Liver (tissue), 9 donors: ENCODE data around the gene CHKA. TPM values are rescaled to one million over a fixed set of nuclear protein-coding genes. Genes with fewer than 3 reads are reported as not detected.

Experiments used
- DNase-seq: peaks from one replicate; pipeline ENCODE4 v3.0.0-alpha.2; 2017; ENCODE audit warnings: low spot score
- H3K27ac ChIP-seq, 2 donors: one replicate each; pipeline ENCODE4 v1.7.0; 2013; ENCODE audit warnings: inconsistent platforms in 2 of 2, low read length in 2 of 2, control low read depth in 1 of 2, low read depth in 1 of 2, mild to moderate bottlenecking in 1 of 2
- H3K27me3 ChIP-seq, 4 donors: one replicate each; pipeline versions ENCODE4 v1.6.1 to v1.7.0; 2013; ENCODE audit warnings: low read length in 3 of 4, inconsistent platforms in 1 of 4, mild to moderate bottlenecking in 1 of 4, moderate library complexity in 1 of 4; ENCODE audit not compliant: control insufficient read depth in 4 of 4, insufficient read depth in 4 of 4
- H3K36me3 ChIP-seq, 4 donors: one replicate each; pipeline versions ENCODE4 v1.6.1 to v1.7.0; 2013; ENCODE audit warnings: low read length in 3 of 4, mild to moderate bottlenecking in 3 of 4, low read depth in 1 of 4, moderate library complexity in 1 of 4; ENCODE audit not compliant: control insufficient read depth in 4 of 4, insufficient read depth in 3 of 4
- H3K4me1 ChIP-seq, 4 donors: one replicate each; pipeline versions ENCODE4 v1.6.1 to v1.7.0; 2013; ENCODE audit warnings: low read length in 3 of 4, mild to moderate bottlenecking in 3 of 4, moderate library complexity in 1 of 4; ENCODE audit not compliant: control insufficient read depth in 4 of 4, insufficient read depth in 4 of 4
- H3K4me3 ChIP-seq, 3 donors: one replicate each; pipeline versions ENCODE4 v1.6.1 to v1.7.0; 2013; ENCODE audit warnings: low read length in 3 of 3, control low read depth in 1 of 3, low read depth in 1 of 3, mild to moderate bottlenecking in 1 of 3
- H3K9ac ChIP-seq, 2 donors: one replicate each; pipeline ENCODE4 v1.7.0; 2013; ENCODE audit warnings: low read length in 2 of 2, mild to moderate bottlenecking in 2 of 2, moderate library complexity in 2 of 2, control low read depth in 1 of 2, low read depth in 1 of 2
- H3K9me3 ChIP-seq, 4 donors: one replicate each; pipeline versions ENCODE4 v1.6.1 to v1.7.0; 2013; ENCODE audit warnings: low read length in 3 of 4; ENCODE audit not compliant: control insufficient read depth in 4 of 4
- ATF3 ChIP-seq: IDR thresholded peaks from 2 replicates; pipeline ENCODE4 v1.6.1; 2016; ENCODE audit warnings: antibody characterized with exemption
- CTCF ChIP-seq: fragments of 150-350 bp; IDR thresholded peaks from 2 replicates; pipeline ENCODE4 v1.5.1; 2017; ENCODE audit warnings: improper control_type of control experiment, low read depth, low read length; ENCODE audit not compliant: missing input control
- EGR1 ChIP-seq, 2 donors: IDR thresholded peaks; 2 replicates each; pipeline ENCODE4 v1.6.1; 2016 to 2018; ENCODE audit warnings: antibody characterized with exemption in 2 of 2, low read depth in 2 of 2
- FOXA1 ChIP-seq: IDR thresholded peaks from 2 replicates; pipeline ENCODE4 v1.6.1; 2016; ENCODE audit warnings: antibody characterized with exemption
- FOXA2 ChIP-seq: IDR thresholded peaks from 2 replicates; pipeline ENCODE4 v1.6.1; 2016; ENCODE audit warnings: antibody characterized with exemption
- GABPA ChIP-seq, 2 donors: IDR thresholded peaks in 1 of 2; conservative IDR thresholded peaks in 1 of 2; 2 replicates each; pipeline ENCODE4 v1.6.1; 2016; ENCODE audit warnings: antibody characterized with exemption in 2 of 2, mild to moderate bottlenecking in 1 of 2, moderate library complexity in 1 of 2
- HNF4A ChIP-seq, 2 donors: conservative IDR thresholded peaks; 2 replicates each; pipeline ENCODE4 v1.6.1; 2016; ENCODE audit warnings: antibody characterized with exemption in 2 of 2, mild to moderate bottlenecking in 2 of 2
- HNF4G ChIP-seq: IDR thresholded peaks from 2 replicates; pipeline ENCODE4 v1.6.1; 2016; ENCODE audit warnings: antibody characterized with exemption
- JUND ChIP-seq, 2 donors: IDR thresholded peaks; 2 replicates each; pipeline ENCODE4 v1.6.1; 2016; ENCODE audit warnings: antibody characterized with exemption in 2 of 2
- MAX ChIP-seq: IDR thresholded peaks from 2 replicates; pipeline ENCODE4 v1.6.1; 2016; ENCODE audit warnings: antibody characterized with exemption
- NR2F2 ChIP-seq: IDR thresholded peaks from 2 replicates; pipeline ENCODE4 v1.6.1; 2016; ENCODE audit warnings: antibody characterized with exemption
- RAD21 ChIP-seq, 2 donors: IDR thresholded peaks; 2 replicates each; pipeline ENCODE4 v1.6.1; 2016; ENCODE audit warnings: antibody characterized with exemption in 2 of 2, mild to moderate bottlenecking in 2 of 2
- REST ChIP-seq: IDR thresholded peaks from 2 replicates; pipeline ENCODE4 v1.6.1; 2016; ENCODE audit warnings: antibody characterized with exemption, mild to moderate bottlenecking
- RXRA ChIP-seq, 2 donors: IDR thresholded peaks; 2 replicates each; pipeline ENCODE4 v1.6.1; 2017 to 2018; ENCODE audit warnings: antibody characterized with exemption in 2 of 2, mild to moderate bottlenecking in 1 of 2
- SP1 ChIP-seq: IDR thresholded peaks from 2 replicates; pipeline ENCODE4 v1.6.1; 2018; ENCODE audit warnings: antibody characterized with exemption, mild to moderate bottlenecking
- TAF1 ChIP-seq: conservative IDR thresholded peaks from 2 replicates; pipeline ENCODE4 v1.6.1; 2016; ENCODE audit warnings: antibody characterized with exemption, mild to moderate bottlenecking
- YY1 ChIP-seq: IDR thresholded peaks from 2 replicates; pipeline ENCODE4 v1.6.1; 2016; ENCODE audit warnings: antibody characterized with exemption, mild to moderate bottlenecking
- ZBTB33 ChIP-seq: IDR thresholded peaks from 2 replicates; pipeline ENCODE4 v1.6.1; 2016; ENCODE audit warnings: antibody characterized with exemption
- WGBS: extraction: QIAGEN DNeasy Blood & Tissue Kit; methylation state at CpG from one replicate; pipeline ENCODE4 v1.1.7; 2013; 5-methylcytosine and 5-hydroxymethylcytosine counted together
- polyA plus RNA-seq, 2 donors: library from polyadenylated mRNA; stranded (reverse) in 1 of 2; unstranded in 1 of 2; fragments of 200-250 nt in 1 of 2; fragments of >200 nt in 1 of 2; fragmentation: Nextera tagmentation in 1 of 2; extraction: Ambion mirVana in 1 of 2; gene quantifications; one replicate each; pipeline versions ENCODE4 v1.2.1 to v1.2.3, GENCODE V29; 2013 to 2015
- total RNA-seq, 2 donors: library from RNA; depleted of rRNA; stranded (reverse); fragments of >200 nt; gene quantifications; one replicate each; pipeline ENCODE4 v1.2.3, GENCODE V29; 2014
- donor health status: healthy.
- donor health status: healthy.
- donor health status: healthy.
- donor health status: healthy.
- donor health status: healthy.

CHKA gene
- total and polyA plus RNA-seq, 4 donors: 11.4 to 41.9 (median 17.3) TPM

- DNase-seq: no peak
- H3K4me3 ChIP-seq: no peak overlapping the region
- H3K9me3 ChIP-seq: no peaks in the 10 kb centered on the region
- H3K9ac ChIP-seq: no peak overlapping the region
- H3K27me3 ChIP-seq: no peaks in the 10 kb centered on the region
- peaks cover 1 to 21% (median 16%) of the 10 kb centered on the region in 4 donors for H3K36me3 ChIP-seq
- TF ChIP-seq JUND (IDR thresholded peaks at IDR 0.05) (no peak), RXRA (IDR thresholded peaks at IDR 0.05) (no peak), REST (no peak), ZBTB33 (no peak), FOXA2 (no peak), HNF4A (conservative IDR thresholded peaks at IDR 0.05) (no peak), NR2F2 (no peak), CTCF (no peak), GABPA (IDR thresholded peaks at IDR 0.05 in 1 of 2, conservative IDR thresholded peaks at IDR 0.05 in 1 of 2) (no peak), FOXA1 (no peak), MAX (no peak), EGR1 (IDR thresholded peaks at IDR 0.05; ENCODE audit: low read depth in 2 of 2) (no peak), TAF1 (no peak), ATF3 (no peak), YY1 (no peak), HNF4G (no peak)
- no peak overlapping the region for H3K27ac ChIP-seq
- WGBS: 94% methylated on average over 9 of the region's 9 CpGs
- H3K4me1 ChIP-seq: peaks cover 0 to 1% (median under 1%) of the 10 kb centered on the region in 4 donors
These were observed 38.0 kb upstream of the CHKA start for GRCh38 chr11:68159161-68159560.

- Histone ChIP-seq H3K36me3 (peaks cover 1 to 18% (median 13%) of the 10 kb centered on the region in 4 donors), H3K27ac (no peak overlapping the region), H3K4me1 (peaks cover 0 to 7% (median 4%) of the 10 kb centered on the region in 4 donors), H3K27me3 (no peaks in the 10 kb centered on the region), H3K9ac (no peak overlapping the region), H3K4me3 (no peak overlapping the region), H3K9me3 (no peaks in the 10 kb centered on the region)
- DNase-seq: no peak
- WGBS: 97% methylated on average over 14 of the region's 14 CpGs
- TF ChIP-seq FOXA1 (no peak), MAX (no peak), ZBTB33 (no peak), NR2F2 (no peak), REST (no peak), HNF4A (conservative IDR thresholded peaks at IDR 0.05) (no peak), ATF3 (no peak), SP1 (no peak), RAD21 (IDR thresholded peaks at IDR 0.05) (no peak), HNF4G (no peak)
These were observed 37.4 kb upstream of the CHKA start for GRCh38 chr11:68158580-68158979.
